Stimulated activated memory B cell treated with anti-CD40 and anti-IgM and Interleukin-4, amounts not matched to agents 10 μg/mL and 1 μg/mL and 100 μg/mL, for 72 hours (primary cell): ENCODE data around the gene DCK.

Experiments
- ATAC-seq: fragments of 150-1000 bp; cut with Tn5 transposase; 2 replicates; pipeline ENCODE4 v1.10.0; 2021
- H3K27ac Mint-ChIP-seq: one replicate; pipeline ENCODE4 v1.8.0; 2022; ENCODE audit warnings: mild to moderate bottlenecking, mixed read lengths
- H3K27me3 Mint-ChIP-seq: one replicate; pipeline ENCODE4 v1.8.0; 2022; ENCODE audit warnings: mixed read lengths
- H3K36me3 Mint-ChIP-seq: one replicate; pipeline ENCODE4 v1.8.0; 2022; ENCODE audit warnings: mixed read lengths
- H3K4me1 Mint-ChIP-seq: one replicate; pipeline ENCODE4 v1.8.0; 2022; ENCODE audit warnings: mixed read lengths
- H3K4me3 Mint-ChIP-seq: one replicate; pipeline ENCODE4 v1.8.0; 2022; ENCODE audit warnings: mild to moderate bottlenecking, moderate library complexity, mixed read lengths
- H3K9me3 Mint-ChIP-seq: one replicate; pipeline ENCODE4 v1.8.0; 2022; ENCODE audit warnings: mixed read lengths

DCK gene

DNA sequence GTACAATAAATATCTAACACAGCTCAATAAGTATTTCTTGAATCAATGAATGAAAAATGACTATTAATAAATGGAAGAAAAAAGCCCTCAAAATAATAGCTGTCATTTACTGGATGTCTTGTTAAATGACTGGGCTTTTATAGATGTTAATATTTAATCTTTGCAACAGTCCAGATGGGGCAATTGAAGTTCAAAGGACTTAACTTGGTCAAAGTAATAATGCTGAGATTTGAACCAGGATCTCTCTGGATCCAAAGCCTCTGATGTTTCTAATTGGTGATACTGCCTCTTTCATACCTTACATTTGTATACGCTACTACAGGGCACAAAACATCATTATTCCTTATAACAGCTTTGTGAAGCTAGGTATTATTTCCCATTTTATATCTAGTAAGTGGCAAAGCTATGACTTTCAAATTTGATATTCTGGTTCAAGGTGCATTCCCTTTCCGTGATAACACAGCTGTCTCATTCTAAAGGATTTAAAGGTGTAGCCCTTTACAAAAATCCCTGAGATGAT, 72.6 kb downstream of the DCK start:
- H3K4me3 Mint-ChIP-seq: no peak overlapping the region
- H3K9me3 Mint-ChIP-seq: no peaks in the 10 kb centered on the region
- no peak for ATAC-seq
- no peaks in the 10 kb centered on the region for H3K4me1 Mint-ChIP-seq
- H3K27ac Mint-ChIP-seq: no peak overlapping the region
- no peaks in the 10 kb centered on the region for H3K36me3 Mint-ChIP-seq
- no peaks in the 10 kb centered on the region for H3K27me3 Mint-ChIP-seq

DNA sequence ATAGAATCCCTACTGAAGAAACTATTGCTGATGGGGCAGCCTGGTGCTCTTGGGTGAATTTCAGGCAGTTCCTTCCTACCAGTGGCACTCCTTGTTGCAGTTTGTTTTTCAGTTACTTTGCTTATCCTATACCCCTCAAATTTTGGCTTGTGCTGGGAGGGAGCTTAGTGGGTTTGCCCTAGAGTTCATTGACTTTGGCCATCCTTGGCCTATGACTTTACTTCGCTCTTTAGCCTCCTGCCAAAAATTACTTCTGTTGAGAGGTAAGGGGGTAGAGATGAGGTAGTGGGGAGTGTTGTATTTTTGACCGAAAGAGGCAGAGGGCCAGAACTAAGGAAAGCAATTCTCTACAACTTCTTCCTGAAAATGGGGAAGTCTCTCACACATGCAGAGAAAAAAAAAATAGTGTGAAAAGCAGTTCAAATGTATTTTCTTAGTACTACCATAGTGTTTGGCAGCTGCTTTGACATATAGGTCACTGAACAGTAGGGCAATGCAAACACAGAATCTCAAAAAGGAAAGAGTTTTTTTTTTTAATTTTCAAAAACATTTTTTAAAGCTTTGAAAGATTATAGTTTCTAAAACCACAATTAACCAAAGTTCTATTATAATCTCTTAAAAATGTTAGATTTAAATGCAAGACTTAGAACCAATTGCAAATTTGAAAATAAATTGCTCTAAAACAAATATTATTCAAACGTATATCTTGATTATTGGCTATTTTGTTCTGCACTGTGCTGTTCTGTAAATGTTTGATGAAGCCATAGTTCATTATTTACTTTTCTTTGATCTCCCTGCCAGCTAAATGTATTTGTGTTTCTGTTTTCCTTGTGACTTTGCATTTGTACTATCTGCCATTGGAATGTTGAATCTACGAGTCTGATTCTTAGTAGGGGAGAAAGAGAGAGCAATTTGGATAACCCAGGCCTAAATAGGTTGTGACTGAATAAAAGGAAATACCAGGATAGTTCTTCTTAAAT, 73.6 kb downstream of the DCK start:
- ATAC-seq: no peak
- Mint-ChIP-seq H3K4me1 (no peaks in the 10 kb centered on the region), H3K27me3 (no peaks in the 10 kb centered on the region), H3K4me3 (no peak overlapping the region), H3K9me3 (no peaks in the 10 kb centered on the region), H3K36me3 (no peaks in the 10 kb centered on the region), H3K27ac (no peak overlapping the region)

DNA sequence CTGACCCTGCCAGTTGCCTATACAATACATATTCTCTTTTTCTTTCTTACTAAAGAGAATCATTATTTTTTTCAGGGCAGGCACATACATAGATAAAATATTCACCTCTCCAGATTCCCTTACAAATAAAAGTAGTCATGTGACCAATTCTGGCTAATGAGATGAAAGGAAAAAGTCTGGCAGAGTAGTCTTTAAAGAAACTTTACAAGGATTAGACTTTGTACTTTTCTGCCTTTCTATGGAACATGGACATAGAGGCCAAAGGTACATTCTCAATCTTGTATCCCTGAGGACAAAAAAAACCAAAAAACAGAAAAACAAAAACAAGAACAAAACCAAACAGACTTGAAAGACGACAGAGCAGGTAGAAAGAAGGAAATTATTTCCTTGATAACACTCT, 75.6 kb downstream of the DCK start:
- Mint-ChIP-seq H3K9me3 (no peaks in the 10 kb centered on the region), H3K27ac (no peak overlapping the region)

DNA sequence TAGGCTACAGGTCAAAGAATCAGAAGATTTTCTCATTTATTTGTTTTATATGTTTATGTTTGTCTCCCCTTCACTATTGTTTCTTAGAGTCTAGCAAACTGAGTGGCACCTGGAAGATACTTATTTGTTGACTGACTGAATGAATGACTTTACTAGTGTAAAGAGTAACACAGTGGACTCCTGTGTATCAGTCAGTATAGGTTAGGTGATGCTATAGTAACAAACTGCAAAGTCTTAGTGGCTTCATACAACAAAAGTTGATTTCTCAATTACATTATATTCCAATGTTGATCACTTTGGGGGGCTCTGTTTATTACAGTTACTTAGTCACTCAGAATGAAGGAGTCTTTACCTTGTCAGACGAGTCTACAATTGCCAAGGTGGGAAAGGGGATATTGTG, 76.6 kb downstream of the DCK start:
- H3K27me3 Mint-ChIP-seq: peaks cover 10% of the 10 kb centered on the region
- no peaks in the 10 kb centered on the region for H3K9me3 Mint-ChIP-seq
- ATAC-seq: no peak
- H3K4me1 Mint-ChIP-seq: no peaks in the 10 kb centered on the region
- no peak overlapping the region for H3K4me3 Mint-ChIP-seq
- no peak overlapping the region for H3K27ac Mint-ChIP-seq
- no peaks in the 10 kb centered on the region for H3K36me3 Mint-ChIP-seq

More for the DNA sequence above, 75.6 kb downstream of the DCK start:
- Mint-ChIP-seq H3K4me3 (no peak overlapping the region), H3K36me3 (no peaks in the 10 kb centered on the region), H3K4me1 (no peaks in the 10 kb centered on the region), H3K27me3 (peaks cover 2% of the 10 kb centered on the region)
- no peak for ATAC-seq

DNA sequence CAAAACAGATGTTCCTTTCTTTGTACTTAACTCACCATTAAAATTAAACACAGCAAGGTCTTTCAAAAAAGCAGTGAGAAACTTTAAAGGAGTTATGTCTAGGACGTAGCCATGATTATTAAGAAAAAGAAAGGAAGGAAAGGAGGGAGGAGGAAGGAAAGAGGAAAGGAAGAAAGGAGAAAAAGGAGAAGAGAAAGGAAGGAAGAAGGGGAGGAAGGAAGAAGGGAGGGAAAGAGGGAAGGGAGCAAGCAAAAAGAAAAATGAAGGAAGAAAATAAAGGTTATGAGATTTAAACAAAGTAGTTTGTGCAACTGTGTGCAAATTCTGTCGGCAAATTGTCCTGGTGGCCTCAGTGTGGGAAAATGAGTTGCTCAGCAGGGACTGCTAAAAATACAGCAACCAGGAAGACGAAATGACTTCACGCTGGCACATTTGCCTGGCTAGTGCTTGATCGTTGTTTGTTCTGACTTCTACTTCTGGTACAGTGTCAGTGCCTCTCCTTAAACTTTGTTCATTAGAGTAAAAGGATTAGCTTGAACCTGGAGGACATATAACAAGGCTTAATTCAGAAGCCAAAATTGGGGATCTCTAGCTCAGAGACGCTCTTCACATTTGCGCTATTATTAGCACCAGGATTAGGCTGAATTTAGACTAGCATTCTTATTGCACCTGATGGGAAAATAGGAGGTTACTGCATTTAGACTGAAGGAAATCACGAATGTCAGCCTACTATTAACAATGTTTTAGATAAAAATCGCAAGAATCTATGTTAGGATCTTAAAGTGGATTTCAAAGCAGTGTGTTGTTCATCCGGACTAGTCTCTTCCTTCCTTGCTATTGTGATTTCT, 81.2 kb downstream of the DCK start:
- Mint-ChIP-seq H3K4me1 (no peaks in the 10 kb centered on the region), H3K9me3 (no peaks in the 10 kb centered on the region), H3K36me3 (no peaks in the 10 kb centered on the region), H3K27me3 (peaks cover 20% of the 10 kb centered on the region), H3K4me3 (no peak overlapping the region), H3K27ac (no peak overlapping the region)
- ATAC-seq: no peak
